ENCODE measurements around the gene ST8SIA4. TPM values are rescaled to one million over a fixed set of nuclear protein-coding genes. Genes with fewer than 3 reads are reported as not detected.

Gene ST8SIA4
- total RNA-seq, 1 experiment from 2014 or later, result not detected

DNA sequence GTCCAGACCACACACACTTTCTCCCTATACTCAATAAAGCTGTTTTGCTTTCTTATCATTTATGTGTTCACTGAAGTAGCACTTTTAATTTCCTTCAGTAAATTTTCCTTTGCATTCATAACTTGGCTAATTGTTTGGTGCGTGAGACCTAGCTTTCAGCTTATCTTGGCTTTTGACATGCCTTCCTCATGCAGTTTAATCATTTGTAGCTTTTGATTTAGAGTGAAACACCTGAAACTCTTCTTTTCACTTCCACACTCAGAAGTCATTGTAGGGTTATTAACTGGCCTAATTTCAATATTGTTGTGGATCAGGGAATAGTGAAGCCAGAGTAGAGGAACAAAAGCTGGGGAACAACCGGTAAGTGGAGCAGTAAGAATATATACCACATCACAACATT lies 114.7 kb downstream of the ST8SIA4 start:
- TF ChIP-seq, protein P1, sequence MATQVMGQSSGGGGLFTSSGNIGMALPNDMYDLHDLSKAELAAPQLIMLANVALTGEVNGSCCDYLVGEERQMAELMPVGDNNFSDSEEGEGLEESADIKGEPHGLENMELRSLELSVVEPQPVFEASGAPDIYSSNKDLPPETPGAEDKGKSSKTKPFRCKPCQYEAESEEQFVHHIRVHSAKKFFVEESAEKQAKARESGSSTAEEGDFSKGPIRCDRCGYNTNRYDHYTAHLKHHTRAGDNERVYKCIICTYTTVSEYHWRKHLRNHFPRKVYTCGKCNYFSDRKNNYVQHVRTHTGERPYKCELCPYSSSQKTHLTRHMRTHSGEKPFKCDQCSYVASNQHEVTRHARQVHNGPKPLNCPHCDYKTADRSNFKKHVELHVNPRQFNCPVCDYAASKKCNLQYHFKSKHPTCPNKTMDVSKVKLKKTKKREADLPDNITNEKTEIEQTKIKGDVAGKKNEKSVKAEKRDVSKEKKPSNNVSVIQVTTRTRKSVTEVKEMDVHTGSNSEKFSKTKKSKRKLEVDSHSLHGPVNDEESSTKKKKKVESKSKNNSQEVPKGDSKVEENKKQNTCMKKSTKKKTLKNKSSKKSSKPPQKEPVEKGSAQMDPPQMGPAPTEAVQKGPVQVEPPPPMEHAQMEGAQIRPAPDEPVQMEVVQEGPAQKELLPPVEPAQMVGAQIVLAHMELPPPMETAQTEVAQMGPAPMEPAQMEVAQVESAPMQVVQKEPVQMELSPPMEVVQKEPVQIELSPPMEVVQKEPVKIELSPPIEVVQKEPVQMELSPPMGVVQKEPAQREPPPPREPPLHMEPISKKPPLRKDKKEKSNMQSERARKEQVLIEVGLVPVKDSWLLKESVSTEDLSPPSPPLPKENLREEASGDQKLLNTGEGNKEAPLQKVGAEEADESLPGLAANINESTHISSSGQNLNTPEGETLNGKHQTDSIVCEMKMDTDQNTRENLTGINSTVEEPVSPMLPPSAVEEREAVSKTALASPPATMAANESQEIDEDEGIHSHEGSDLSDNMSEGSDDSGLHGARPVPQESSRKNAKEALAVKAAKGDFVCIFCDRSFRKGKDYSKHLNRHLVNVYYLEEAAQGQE (IDR thresholded peaks at IDR 0.05; ENCODE audit: low read depth), result no peak
- no peak for TF ChIP-seq EGR1 (IDR thresholded peaks at IDR 0.05; ENCODE audit: low read depth)
- TF ChIP-seq YY1 (IDR thresholded peaks at IDR 0.05; ENCODE audit: extremely low read depth, insufficient replicate concordance, low read depth, low read length), result no peak
- no peak for TF ChIP-seq TCF7L2 (IDR thresholded peaks at IDR 0.05; ENCODE audit: borderline replicate concordance, extremely low read depth, insufficient read depth, insufficient read length)
- no peak for TF ChIP-seq ZFX (IDR thresholded peaks at IDR 0.05)
- no peak for TF ChIP-seq SP1 (IDR thresholded peaks at IDR 0.05; ENCODE audit: low read depth)
- Histone ChIP-seq H3K27me3 (ENCODE audit: insufficient read depth, low read length) (no peaks in the 10 kb centered on the region), H4K20me1 (ENCODE audit: insufficient read depth) (no peaks in the 10 kb centered on the region), H3K36me3 (ENCODE audit: control insufficient read depth in 1 of 2, insufficient read depth in 2 of 2, low read length in 2 of 2) (no peaks in the 10 kb centered on the region), H3K27ac (ENCODE audit: low read depth, low read length) (no peak overlapping the region), H3K4me1 (ENCODE audit: control insufficient read depth in 1 of 2, insufficient read depth in 2 of 2, low read length in 2 of 2) (peaks cover 0 to 3% of the 10 kb centered on the region in 2 experiments; a peak in 1 of 4 replicates), H3K9ac (ENCODE audit: low read length) (no peak overlapping the region), H3K79me2 (ENCODE audit: insufficient read depth, low read length) (no peaks in the 10 kb centered on the region), H2AFZ (ENCODE audit: low read depth, low read length, poor library complexity, severe bottlenecking) (no peak overlapping the region), H3K9me2 (ENCODE audit: insufficient read depth) (no peaks in the 10 kb centered on the region), H3K4me2 (ENCODE audit: low read length) (no peak overlapping the region), H3K4me3 (replicated peaks in 1 of 2; ENCODE audit: low read depth in 1 of 2, low read length in 2 of 2) (no peak overlapping the region), H3K9me3 (ENCODE audit: control insufficient read depth in 1 of 2, insufficient read depth in 1 of 2, low read depth in 1 of 2, low read length in 2 of 2) (no peaks in the 10 kb centered on the region)
- intact Hi-C loops (cut with micrococcal nuclease), result no loop called here
- ChIA-PET RAD21 (ENCODE audit: low non-redundant PET in 1 of 2, low total read pairs in 2 of 2, uncharacterized antibody in 2 of 2, unreplicated experiment in 2 of 2) (no interaction called here), POLR2A (no interaction called here), CTCF (interaction anchor here (1.2 kb wide), 1 partner anchor 1684 kb away, joined by 3 read pairs; no protein-coding TSS in a partner anchor)
- ATAC-seq, result no peak
- DNase-seq (ENCODE audit: low read depth, low spot score), result no peak
- BruUV-seq (replicated peaks), result no TSS peak

DNA sequence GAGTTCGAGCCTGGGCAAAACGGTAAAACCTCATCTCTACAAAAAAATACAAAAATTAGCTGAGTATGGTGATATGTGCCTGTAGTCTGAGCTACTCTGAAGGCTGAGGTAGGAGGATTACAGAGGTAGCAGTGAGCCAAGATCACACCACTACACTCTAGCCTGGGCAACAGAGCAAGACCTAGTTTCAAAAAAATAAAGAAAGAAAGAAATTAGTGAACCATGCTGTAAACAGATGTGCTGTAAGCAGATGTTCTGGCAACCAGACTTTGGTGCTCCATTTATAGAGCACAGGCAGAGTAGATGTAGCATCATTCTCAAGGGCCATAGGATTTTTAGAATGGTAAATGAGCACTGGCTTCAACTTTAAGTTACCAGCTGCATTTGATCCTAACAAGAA lies 115.4 kb downstream of the ST8SIA4 start:
- Histone ChIP-seq H3K9me2 (ENCODE audit: insufficient read depth) (no peaks in the 10 kb centered on the region), H3K4me3 (replicated peaks in 1 of 2; ENCODE audit: low read depth in 1 of 2, low read length in 2 of 2) (no peak overlapping the region), H3K4me1 (ENCODE audit: control insufficient read depth in 1 of 2, insufficient read depth in 2 of 2, low read length in 2 of 2) (peaks cover 0 to 3% of the 10 kb centered on the region in 2 experiments; a peak in 1 of 4 replicates), H2AFZ (ENCODE audit: low read depth, low read length, poor library complexity, severe bottlenecking) (no peak overlapping the region), H3K27me3 (ENCODE audit: insufficient read depth, low read length) (no peaks in the 10 kb centered on the region), H3K27ac (ENCODE audit: low read depth, low read length) (no peak overlapping the region), H4K20me1 (ENCODE audit: insufficient read depth) (no peaks in the 10 kb centered on the region), H3K4me2 (ENCODE audit: low read length) (no peak overlapping the region), H3K9ac (ENCODE audit: low read length) (no peak overlapping the region), H3K9me3 (ENCODE audit: control insufficient read depth in 1 of 2, insufficient read depth in 1 of 2, low read depth in 1 of 2, low read length in 2 of 2) (no peaks in the 10 kb centered on the region), H3K79me2 (ENCODE audit: insufficient read depth, low read length) (no peaks in the 10 kb centered on the region), H3K36me3 (ENCODE audit: control insufficient read depth in 1 of 2, insufficient read depth in 2 of 2, low read length in 2 of 2) (no peaks in the 10 kb centered on the region)
- DNase-seq (ENCODE audit: low read depth, low spot score) (no peak), ATAC-seq (no peak)
- RAD21 ChIA-PET (ENCODE audit: low non-redundant PET in 1 of 2, low total read pairs in 2 of 2, uncharacterized antibody in 2 of 2, unreplicated experiment in 2 of 2), result no interaction called here
- CTCF ChIA-PET, result interaction anchor here (1.2 kb wide), 1 partner anchor 1683 kb away, joined by 3 read pairs; no protein-coding TSS in a partner anchor
- no TSS peak for BruUV-seq (replicated peaks)
- intact Hi-C loops (cut with micrococcal nuclease), result no loop called here
- POLR2A ChIA-PET, result no interaction called here
- no peak for TF ChIP-seq SRF (IDR thresholded peaks at IDR 0.05; ENCODE audit: low read depth)
- TF ChIP-seq, protein P2, sequence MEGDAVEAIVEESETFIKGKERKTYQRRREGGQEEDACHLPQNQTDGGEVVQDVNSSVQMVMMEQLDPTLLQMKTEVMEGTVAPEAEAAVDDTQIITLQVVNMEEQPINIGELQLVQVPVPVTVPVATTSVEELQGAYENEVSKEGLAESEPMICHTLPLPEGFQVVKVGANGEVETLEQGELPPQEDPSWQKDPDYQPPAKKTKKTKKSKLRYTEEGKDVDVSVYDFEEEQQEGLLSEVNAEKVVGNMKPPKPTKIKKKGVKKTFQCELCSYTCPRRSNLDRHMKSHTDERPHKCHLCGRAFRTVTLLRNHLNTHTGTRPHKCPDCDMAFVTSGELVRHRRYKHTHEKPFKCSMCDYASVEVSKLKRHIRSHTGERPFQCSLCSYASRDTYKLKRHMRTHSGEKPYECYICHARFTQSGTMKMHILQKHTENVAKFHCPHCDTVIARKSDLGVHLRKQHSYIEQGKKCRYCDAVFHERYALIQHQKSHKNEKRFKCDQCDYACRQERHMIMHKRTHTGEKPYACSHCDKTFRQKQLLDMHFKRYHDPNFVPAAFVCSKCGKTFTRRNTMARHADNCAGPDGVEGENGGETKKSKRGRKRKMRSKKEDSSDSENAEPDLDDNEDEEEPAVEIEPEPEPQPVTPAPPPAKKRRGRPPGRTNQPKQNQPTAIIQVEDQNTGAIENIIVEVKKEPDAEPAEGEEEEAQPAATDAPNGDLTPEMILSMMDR (IDR thresholded peaks at IDR 0.05 in 2 of 3, conservative IDR thresholded peaks at IDR 0.05 in 1 of 3; ENCODE audit: borderline replicate concordance in 1 of 3, insufficient read depth in 1 of 3, low read depth in 2 of 3, low read length in 2 of 3), result no peak
- TF ChIP-seq POLR2AphosphoS5 (IDR thresholded peaks at IDR 0.05; ENCODE audit: low read depth, low read length), result no peak
- TF ChIP-seq EZH2 (IDR thresholded peaks at IDR 0.05), result no peak
- TF ChIP-seq RAD21 (IDR thresholded peaks at IDR 0.05; ENCODE audit: low read depth), result no peak
- TF ChIP-seq JUND (IDR thresholded peaks at IDR 0.05), result no peak
- TF ChIP-seq SIN3A (IDR thresholded peaks at IDR 0.05; ENCODE audit: low read depth), result no peak
- no peak for TF ChIP-seq POLR2A (IDR thresholded peaks at IDR 0.05; ENCODE audit: borderline replicate concordance, extremely low read depth, insufficient read depth, insufficient read length)
